Right forelimb (tissue), 1 donor: ENCODE measurements around the gene MYO7B.

ENCODE experiments used
- DNase-seq: peaks from one replicate; pipeline ENCODE4 v3.0.0-alpha.2; 2018

The MYO7B gene

GRCh38 chr2:127611076-127611925, 75.8 kb downstream of the MYO7B start:
- DNase-seq = peak; percentile 11

GRCh38 chr2:127612111-127612822, 76.8 kb downstream of the MYO7B start:
- DNase-seq = peak; percentile 21

GRCh38 chr2:127614246-127614645, 78.8 kb downstream of the MYO7B start:
- DNase-seq = peak; percentile 10

GRCh38 chr2:127614731-127615130, 79.2 kb downstream of the MYO7B start:
- no peak for DNase-seq

- DNase-seq = peak; percentile 17
Measured at GRCh38 chr2:127615511-127616166, 80.2 kb downstream of the MYO7B start.

- peak; percentile 39 for DNase-seq
Measured at GRCh38 chr2:127618551-127619202, 83.2 kb downstream of the MYO7B start.

- DNase-seq = peak; percentile 29
Measured at GRCh38 chr2:127619203-127619590, 83.7 kb downstream of the MYO7B start.

GRCh38 chr2:127619877-127620705, 84.6 kb downstream of the MYO7B start:
- peak; percentile 18 for DNase-seq

- no peak for DNase-seq
Measured at GRCh38 chr2:127620866-127621265, 85.4 kb downstream of the MYO7B start.

- DNase-seq = peak; percentile 31
Measured at GRCh38 chr2:127621981-127622431, 86.5 kb downstream of the MYO7B start.

GRCh38 chr2:127622561-127623387, 87.3 kb downstream of the MYO7B start:
- peak; percentile 16 for DNase-seq

GRCh38 chr2:127623388-127624319, 88.2 kb downstream of the MYO7B start:
- peak; percentile 26 for DNase-seq

GRCh38 chr2:127624320-127624755, 88.9 kb downstream of the MYO7B start:
- DNase-seq = no peak

GRCh38 chr2:127624756-127625571, 89.5 kb downstream of the MYO7B start:
- no peak for DNase-seq

- DNase-seq = no peak
Measured at GRCh38 chr2:127625572-127625951, 90.1 kb downstream of the MYO7B start.

- DNase-seq = no peak
Measured at GRCh38 chr2:127626175-127626574, 90.7 kb downstream of the MYO7B start.

GRCh38 chr2:127626917-127627739, 91.6 kb downstream of the MYO7B start:
- DNase-seq = no peak
